Measurements from ENCODE around the gene JAG1. TPM values are rescaled to one million over a fixed set of nuclear protein-coding genes. Genes with fewer than 3 reads are reported as not detected.

Gene JAG1
- total RNA-seq, 4 donors from 2014 or later = 93.1 to 133 (median 112) TPM

GRCh38 chr20:10658051-10658823 lies 15.6 kb downstream of the JAG1 start:
- no peak for TF ChIP-seq CTCF (IDR thresholded peaks at IDR 0.05)
- Histone ChIP-seq H3K27ac (peak overlapping the region in 2 of 4 donors; percentile 25 to 28), H3K27me3 (no peaks in the 10 kb centered on the region), H3K4me1 (peaks cover 0 to 77% (median 16%) of the 10 kb centered on the region in 4 donors), H3K4me3 (no peak overlapping the region), H3K9me3 (no peaks in the 10 kb centered on the region), H3K36me3 (peaks cover 0 to 49% (median 5%) of the 10 kb centered on the region in 3 donors)
- 63 to 74% methylated on average over 13 of the region's 13 CpGs for WGBS, 2 donors
- no peak for DNase-seq (ENCODE audit: low spot score in 2 of 2)

DNA sequence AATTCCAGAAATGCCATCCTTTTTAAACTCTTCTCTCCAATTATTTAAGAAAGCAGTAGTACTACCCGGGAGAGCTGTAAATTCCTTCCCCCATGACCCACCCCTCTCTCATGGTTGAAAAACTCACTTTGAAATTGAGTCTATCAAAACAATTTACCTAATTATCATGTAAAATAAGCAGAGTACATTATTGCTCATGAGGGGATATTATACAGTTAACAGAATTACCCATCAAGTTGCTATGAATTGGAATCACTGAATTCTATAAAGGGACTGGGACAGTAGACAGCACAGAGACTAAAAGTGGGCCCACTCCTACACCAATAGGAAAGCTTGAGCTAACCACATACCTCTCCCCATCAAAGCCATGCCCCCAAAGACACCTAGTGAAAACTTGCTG lies 16.3 kb downstream of the JAG1 start:
- Histone ChIP-seq H3K4me3 (no peak overlapping the region), H3K9me3 (no peaks in the 10 kb centered on the region), H3K27me3 (no peaks in the 10 kb centered on the region), H3K4me1 (peaks cover 0 to 77% (median 20%) of the 10 kb centered on the region in 4 donors), H3K27ac (peak overlapping the region in 1 of 4 donors; percentile 25), H3K36me3 (peaks cover 0 to 42% (median 5%) of the 10 kb centered on the region in 3 donors)
- TF ChIP-seq CTCF (IDR thresholded peaks at IDR 0.05) (no peak), POLR2A (IDR thresholded peaks at IDR 0.05) (no peak), EP300 (IDR thresholded peaks at IDR 0.05) (no peak)
- 67 to 82% methylated on average over 1 of the region's 1 CpG for WGBS, 2 donors
- no peak for DNase-seq (ENCODE audit: low spot score in 2 of 2)

DNA sequence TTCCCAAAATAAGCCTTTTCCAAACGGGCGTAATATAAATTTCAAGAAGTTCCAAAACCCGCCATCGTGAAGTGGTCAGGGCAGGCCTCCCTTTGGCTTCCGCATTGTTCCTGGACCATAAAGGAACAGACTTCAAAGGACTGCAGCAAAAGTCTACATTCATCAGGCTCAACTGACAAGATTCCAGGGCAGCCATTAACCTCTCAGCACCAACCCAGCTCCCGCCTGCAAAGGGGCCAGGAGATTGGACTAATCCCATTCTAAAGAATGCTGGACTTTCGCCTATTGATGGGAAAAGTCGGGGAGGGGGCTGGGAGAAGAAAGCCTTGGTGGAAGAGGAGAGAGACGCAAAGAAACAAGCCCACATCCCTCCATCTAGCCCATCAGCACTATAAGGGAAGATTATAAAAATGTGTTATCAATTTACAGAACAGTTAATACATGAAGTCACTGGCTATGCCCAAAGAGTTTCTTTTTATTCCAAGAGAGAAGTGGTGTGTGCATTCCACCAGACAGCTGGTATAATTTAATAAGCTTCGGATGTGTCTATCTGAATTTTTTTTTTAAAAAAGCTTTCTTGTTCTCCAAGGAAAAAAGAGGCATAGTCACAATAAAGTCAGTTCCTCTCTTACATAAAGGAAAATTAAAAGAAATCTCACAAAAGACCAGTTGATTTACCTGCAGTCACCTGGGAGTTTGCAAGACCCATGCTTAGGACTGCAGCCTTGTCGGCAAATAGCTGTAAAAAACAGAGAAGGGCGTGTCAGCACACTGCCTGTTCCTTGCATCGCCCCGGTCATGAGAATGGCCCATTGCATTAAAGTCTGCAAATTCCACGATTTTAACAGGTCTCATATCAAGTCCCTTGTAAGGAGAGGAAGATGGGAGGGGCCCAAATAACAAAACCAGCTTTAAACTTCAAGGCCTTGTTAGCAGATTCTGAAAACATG lies 17.8 kb downstream of the JAG1 start:
- no peak for TF ChIP-seq EP300 (IDR thresholded peaks at IDR 0.05)
- no peak for TF ChIP-seq POLR2A (IDR thresholded peaks at IDR 0.05)
- no peak for TF ChIP-seq CTCF (IDR thresholded peaks at IDR 0.05)
- 60 to 62% methylated on average over 15 of the region's 15 CpGs for WGBS, 2 donors
- no peak for DNase-seq (ENCODE audit: low spot score in 2 of 2)
- Histone ChIP-seq H3K4me3 (no peak overlapping the region), H3K27me3 (no peaks in the 10 kb centered on the region), H3K36me3 (peaks cover 0 to 37% (median 5%) of the 10 kb centered on the region in 3 donors), H3K9me3 (no peaks in the 10 kb centered on the region), H3K4me1 (peaks cover 0 to 76% (median 27%) of the 10 kb centered on the region in 4 donors), H3K27ac (peak overlapping the region in 2 of 4 donors; percentile 73 to 80)

- Histone ChIP-seq H3K27ac (peak overlapping the region; percentile 55 to 80 (median 68)), H3K4me1 (peaks cover 0 to 75% (median 29%) of the 10 kb centered on the region in 4 donors), H3K4me3 (no peak overlapping the region), H3K9me3 (no peaks in the 10 kb centered on the region), H3K27me3 (no peaks in the 10 kb centered on the region), H3K36me3 (peaks cover 0 to 44% (median 5%) of the 10 kb centered on the region in 3 donors)
- TF ChIP-seq POLR2A (IDR thresholded peaks at IDR 0.05) (no peak), EP300 (IDR thresholded peaks at IDR 0.05) (no peak), CTCF (IDR thresholded peaks at IDR 0.05) (no peak)
- DNase-seq (ENCODE audit: low spot score in 2 of 2) = no peak
- WGBS, 2 donors = 53 to 57% methylated on average over 7 of the region's 7 CpGs
Observed at GRCh38 chr20:10654630-10655029, 19.2 kb downstream of the JAG1 start.
